Measurements from ENCODE around the gene EXOC1. TPM values are rescaled to one million over a fixed set of nuclear protein-coding genes. Genes with fewer than 3 reads are reported as not detected.
A peak's percentile ranks its signal among the peaks of the same experiment; 100 is the strongest.
"Not testable (repeated sequence)": the region's sequence is repeated elsewhere in the genome, so short reads cannot be mapped to it uniquely, and the experiment has no call there.

The EXOC1 gene
- polyA plus RNA-seq, 1 donor from 2014 or later = 13.2 TPM

GRCh38 chr4:55838356-55838755 is 15.1 kb upstream of the EXOC1 start:
- H3K4me1 Mint-ChIP-seq = no peaks in the 10 kb centered on the region
- no peak overlapping the region for H3K27ac Mint-ChIP-seq
- peaks cover 5 to 12% (median 10%) of the 10 kb centered on the region in 3 donors for H3K9me3 Mint-ChIP-seq
- H3K36me3 Mint-ChIP-seq = no peaks in the 10 kb centered on the region
- peaks cover 28% of the 10 kb centered on the region for H3K27me3 Mint-ChIP-seq
- no peak overlapping the region for H3K4me3 Mint-ChIP-seq

GRCh38 chr4:55838952-55839351 is 14.5 kb upstream of the EXOC1 start:
- no peak overlapping the region for H3K4me3 Mint-ChIP-seq
- no peaks in the 10 kb centered on the region for H3K36me3 Mint-ChIP-seq
- H3K9me3 Mint-ChIP-seq = peaks cover 5 to 12% (median 10%) of the 10 kb centered on the region in 3 donors
- H3K27me3 Mint-ChIP-seq = peaks cover 26% of the 10 kb centered on the region
- H3K27ac Mint-ChIP-seq = no peak overlapping the region
- no peaks in the 10 kb centered on the region for H3K4me1 Mint-ChIP-seq

- peaks cover 23% of the 10 kb centered on the region for H3K27me3 Mint-ChIP-seq
- H3K4me3 Mint-ChIP-seq = no peak overlapping the region
- H3K9me3 Mint-ChIP-seq = peaks cover 3 to 9% (median 8%) of the 10 kb centered on the region in 3 donors
- H3K27ac Mint-ChIP-seq = no peak overlapping the region
- no peaks in the 10 kb centered on the region for H3K36me3 Mint-ChIP-seq
- no peaks in the 10 kb centered on the region for H3K4me1 Mint-ChIP-seq
Measured at GRCh38 chr4:55840956-55841355, 12.5 kb upstream of the EXOC1 start.

DNA sequence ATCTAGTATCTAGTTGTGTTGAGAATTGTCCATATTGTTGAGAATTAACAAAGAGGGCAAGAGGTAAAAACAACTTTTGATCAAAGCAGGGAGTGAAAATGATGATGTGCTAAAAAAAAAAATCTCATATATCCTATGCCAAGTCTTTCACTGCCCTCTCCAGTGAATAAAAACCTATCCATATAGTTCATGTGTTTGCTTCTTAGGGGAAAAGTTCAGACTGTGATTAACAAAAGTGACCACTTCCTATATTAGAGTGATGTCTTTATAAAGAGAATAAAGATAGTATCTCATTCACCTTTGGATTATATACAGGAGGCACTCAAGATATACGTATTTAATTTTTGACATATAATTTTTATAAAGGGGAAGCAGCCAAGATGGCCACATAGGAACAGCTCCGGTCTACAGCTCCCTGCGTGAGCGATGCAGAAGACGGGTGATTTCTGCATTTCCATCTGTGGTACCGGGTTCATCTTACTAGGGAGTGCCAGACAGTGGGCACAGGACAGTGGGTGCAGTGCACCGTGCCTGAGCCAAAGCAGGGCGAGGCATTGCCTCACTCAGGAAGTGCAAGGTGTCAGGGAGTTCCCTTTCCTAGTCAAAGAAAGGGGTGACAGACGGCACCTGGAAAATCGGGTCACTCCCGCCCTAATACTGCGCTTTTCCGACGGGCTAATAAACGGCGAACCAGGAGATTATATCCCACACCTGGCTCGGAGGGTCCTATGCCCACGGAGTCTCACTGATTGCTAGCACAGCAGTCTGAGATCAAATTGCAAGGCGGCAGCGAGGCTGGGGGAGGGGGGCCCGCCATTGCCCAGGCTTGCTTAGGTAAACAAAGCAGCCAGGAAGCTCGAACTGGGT is 11.8 kb upstream of the EXOC1 start:
- not testable (repeated sequence) for H3K36me3 Mint-ChIP-seq, H3K9me3 Mint-ChIP-seq, H3K4me1 Mint-ChIP-seq, H3K4me3 Mint-ChIP-seq, H3K27ac Mint-ChIP-seq
- H3K27me3 Mint-ChIP-seq = peaks cover 16% of the 10 kb centered on the region

GRCh38 chr4:55842312-55842711 is 11.1 kb upstream of the EXOC1 start:
- not testable (repeated sequence) for H3K27ac Mint-ChIP-seq, H3K9me3 Mint-ChIP-seq, H3K4me1 Mint-ChIP-seq, H3K4me3 Mint-ChIP-seq, H3K36me3 Mint-ChIP-seq
- peaks cover 15% of the 10 kb centered on the region for H3K27me3 Mint-ChIP-seq

DNA sequence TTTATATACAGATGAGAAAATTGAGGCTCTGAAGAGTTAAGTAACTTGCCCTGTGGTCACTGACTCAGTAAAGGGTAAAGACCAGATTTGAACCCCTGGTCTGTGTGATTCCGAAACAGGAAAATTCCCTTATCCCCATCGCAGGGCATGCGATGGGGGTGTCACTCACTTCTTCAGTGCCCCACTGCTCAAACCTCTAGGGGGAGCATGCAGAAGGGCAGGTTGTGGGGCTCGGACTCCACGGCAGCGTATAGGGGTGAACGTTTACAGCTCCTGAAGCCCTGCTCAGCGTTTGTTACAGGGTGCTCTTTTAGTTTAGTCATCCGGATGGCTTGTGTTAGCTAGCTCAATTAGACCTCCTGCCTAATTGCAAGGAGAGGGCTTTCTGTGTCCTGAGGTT is 3.7 kb upstream of the EXOC1 start:
- Mint-ChIP-seq H3K4me3 (peak overlapping the region in 1 of 4 donors; percentile 12), H3K9me3 (no peaks in the 10 kb centered on the region), H3K27ac (no peak overlapping the region), H3K27me3 (peaks cover 3% of the 10 kb centered on the region), H3K36me3 (peaks cover 2% of the 10 kb centered on the region), H3K4me1 (peaks cover 3 to 12% (median 6%) of the 10 kb centered on the region in 3 donors)

- Mint-ChIP-seq H3K4me1 (peaks cover 6 to 12% (median 6%) of the 10 kb centered on the region in 3 donors), H3K27ac (no peak overlapping the region), H3K9me3 (no peaks in the 10 kb centered on the region), H3K27me3 (peaks cover 2% of the 10 kb centered on the region), H3K4me3 (peak overlapping the region in 1 of 4 donors; percentile 36), H3K36me3 (peaks cover 2% of the 10 kb centered on the region)
Measured at GRCh38 chr4:55851885-55852284, 1.6 kb upstream of the EXOC1 start.

GRCh38 chr4:55854129-55854528 is 681 bp downstream of the EXOC1 start:
- Mint-ChIP-seq H3K27ac (peak overlapping the region in 1 of 3 donors; percentile 91), H3K27me3 (peaks cover 2% of the 10 kb centered on the region), H3K36me3 (peaks cover 2% of the 10 kb centered on the region), H3K4me3 (no peak overlapping the region), H3K9me3 (no peaks in the 10 kb centered on the region), H3K4me1 (peaks cover 12 to 19% (median 12%) of the 10 kb centered on the region in 3 donors)

DNA sequence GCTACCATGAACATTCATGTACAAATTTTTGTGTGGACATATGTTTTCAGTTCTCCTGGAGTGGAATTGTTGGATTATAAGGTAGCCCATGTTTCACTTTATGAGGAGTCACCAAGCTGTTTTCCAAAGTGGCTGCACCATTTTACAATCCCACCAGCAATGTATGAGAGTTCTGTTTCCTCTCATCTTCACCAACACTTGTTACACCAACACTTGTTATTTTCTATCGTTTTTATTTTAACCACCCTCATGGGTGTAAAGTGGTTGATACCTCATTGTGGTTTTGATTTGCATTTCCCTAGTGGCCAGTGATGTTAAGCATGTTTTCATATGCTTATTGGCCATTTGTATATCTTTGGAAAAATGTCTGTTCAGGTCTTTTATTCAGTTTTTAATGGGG is 4.1 kb downstream of the EXOC1 start:
- Mint-ChIP-seq H3K27ac (no peak overlapping the region), H3K4me3 (peak overlapping the region in 2 of 4 donors; percentile 8 to 28), H3K4me1 (peaks cover 12% of the 10 kb centered on the region in 3 donors), H3K27me3 (no peaks in the 10 kb centered on the region), H3K36me3 (peaks cover 5% of the 10 kb centered on the region), H3K9me3 (no peaks in the 10 kb centered on the region)

DNA sequence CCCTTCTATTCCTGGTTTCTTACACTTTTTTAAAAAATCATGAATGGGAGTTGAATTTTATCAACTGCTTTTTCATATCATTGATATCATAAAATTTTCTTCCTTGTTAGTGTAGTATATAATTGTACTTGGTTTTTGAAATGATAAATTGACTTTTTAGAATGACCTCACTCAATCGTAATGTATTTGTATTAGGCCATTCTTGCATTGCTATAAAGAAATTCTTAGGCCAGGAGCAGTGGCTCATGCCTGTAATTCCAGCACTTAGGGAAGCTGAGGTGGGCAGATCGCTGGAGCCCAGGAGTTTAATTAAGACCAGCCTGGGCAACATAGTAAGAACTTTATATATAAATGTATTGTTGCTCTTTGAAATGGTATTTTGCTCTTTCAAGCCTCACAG is 6.3 kb downstream of the EXOC1 start:
- peaks cover 5% of the 10 kb centered on the region for H3K36me3 Mint-ChIP-seq
- H3K27me3 Mint-ChIP-seq = no peaks in the 10 kb centered on the region

GRCh38 chr4:55864577-55865223 is 11.3 kb downstream of the EXOC1 start:
- Mint-ChIP-seq H3K9me3 (no peaks in the 10 kb centered on the region), H3K27me3 (no peaks in the 10 kb centered on the region), H3K4me1 (peaks cover 5 to 9% (median 6%) of the 10 kb centered on the region in 3 donors), H3K27ac (no peak overlapping the region), H3K4me3 (no peak overlapping the region), H3K36me3 (peaks cover 5% of the 10 kb centered on the region)

More for the DNA sequence above, 6.3 kb downstream of the EXOC1 start:
- Mint-ChIP-seq H3K4me1 (peaks cover 5 to 9% (median 7%) of the 10 kb centered on the region in 3 donors), H3K9me3 (no peaks in the 10 kb centered on the region), H3K4me3 (no peak overlapping the region), H3K27ac (no peak overlapping the region)

DNA sequence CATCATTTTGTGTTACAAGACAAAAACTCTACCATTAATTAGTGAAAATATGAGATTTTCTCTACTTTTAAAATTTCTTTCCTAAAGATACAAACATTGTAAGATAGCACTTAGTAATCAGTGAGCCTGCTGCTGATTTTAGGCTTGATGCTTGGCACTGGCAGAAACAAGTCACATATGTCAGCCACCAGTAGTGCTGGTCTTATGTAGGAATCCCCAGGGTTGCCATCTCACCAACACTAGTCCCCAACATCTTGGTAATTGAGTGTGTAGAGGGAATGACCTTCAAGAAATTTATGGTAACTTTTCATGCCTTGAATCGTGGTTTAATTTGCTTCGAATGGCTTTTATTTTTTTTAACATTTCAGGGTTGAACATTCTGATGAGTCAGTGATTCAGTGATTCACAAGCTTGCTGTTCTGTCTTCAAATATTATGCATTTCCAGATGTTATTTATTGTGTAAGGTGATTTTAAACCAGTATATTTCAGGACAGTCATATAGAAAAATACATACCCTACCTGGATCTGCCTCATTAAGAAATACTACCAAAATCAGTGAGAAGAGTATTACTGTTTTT is 11.9 kb downstream of the EXOC1 start:
- Mint-ChIP-seq H3K36me3 (peaks cover 5% of the 10 kb centered on the region), H3K4me3 (no peak overlapping the region), H3K9me3 (no peaks in the 10 kb centered on the region), H3K27me3 (no peaks in the 10 kb centered on the region), H3K27ac (no peak overlapping the region), H3K4me1 (peaks cover 5 to 9% (median 6%) of the 10 kb centered on the region in 3 donors)

DNA sequence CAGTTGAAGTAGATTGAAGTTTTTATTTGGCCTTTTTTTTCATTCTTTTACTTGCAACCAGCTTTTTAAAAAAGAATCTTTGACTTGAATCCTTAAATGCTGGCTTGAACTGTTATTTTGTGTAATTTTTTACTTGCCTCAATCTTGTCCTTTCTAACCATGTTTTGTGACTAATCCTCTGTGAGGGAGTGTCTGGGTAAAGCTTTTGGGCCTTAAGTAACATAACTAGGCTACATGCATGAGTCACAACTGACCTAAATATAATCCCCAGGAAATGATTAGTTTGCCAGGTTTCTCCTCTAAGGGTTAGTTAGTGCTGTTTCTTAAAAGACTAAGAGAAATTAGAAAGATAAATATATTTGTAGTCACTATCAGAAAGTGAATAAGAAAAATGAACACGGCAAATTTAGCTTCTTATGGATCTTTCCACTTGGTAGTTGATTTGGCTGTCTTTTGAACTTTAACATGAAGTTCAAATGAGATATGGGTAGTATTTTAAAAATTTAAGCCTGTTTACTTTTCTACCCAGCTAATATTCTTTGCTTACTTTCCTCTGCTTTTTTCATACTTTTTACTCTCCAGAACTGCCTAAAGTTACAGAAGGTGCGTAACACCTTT is 13.0 kb downstream of the EXOC1 start:
- Mint-ChIP-seq H3K36me3 (peaks cover 7% of the 10 kb centered on the region), H3K27ac (peak overlapping the region in 1 of 3 donors; percentile 64), H3K4me1 (peaks cover 5 to 9% (median 6%) of the 10 kb centered on the region in 3 donors), H3K9me3 (no peaks in the 10 kb centered on the region), H3K4me3 (no peak overlapping the region), H3K27me3 (no peaks in the 10 kb centered on the region)

DNA sequence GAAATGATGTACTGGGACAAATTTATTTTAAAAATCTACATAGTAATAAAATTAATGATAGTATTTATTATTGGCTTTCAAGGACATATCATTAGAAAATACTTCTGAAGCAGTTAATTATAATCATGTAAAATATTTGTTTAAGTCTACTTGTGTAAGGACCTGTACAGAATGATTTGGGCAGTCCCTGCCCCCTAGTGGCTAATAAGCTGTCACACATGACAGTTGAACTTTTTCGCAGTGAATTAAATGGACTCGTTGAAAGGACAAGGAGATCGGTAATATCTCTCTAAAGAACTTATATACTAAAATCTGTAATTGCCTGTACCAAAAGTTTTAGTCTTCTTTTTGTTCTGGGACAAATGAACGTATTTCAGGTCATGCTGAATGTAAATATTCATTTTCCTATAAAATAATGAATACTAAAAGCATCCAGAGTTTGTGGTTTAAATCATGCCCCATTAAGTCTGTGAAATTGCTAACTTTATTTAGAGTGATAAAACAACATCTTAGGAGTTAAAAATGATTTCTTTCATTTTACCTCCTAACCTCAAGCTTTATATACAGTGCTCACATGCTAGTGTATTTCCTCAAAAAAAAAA is 13.6 kb downstream of the EXOC1 start:
- Mint-ChIP-seq H3K27ac (peak overlapping the region in 1 of 3 donors; percentile 64), H3K36me3 (peaks cover 7% of the 10 kb centered on the region), H3K4me3 (no peak overlapping the region), H3K4me1 (peaks cover 5 to 9% (median 6%) of the 10 kb centered on the region in 3 donors), H3K27me3 (no peaks in the 10 kb centered on the region), H3K9me3 (no peaks in the 10 kb centered on the region)

All from IgD-negative memory B cell (primary cell).